Epithelial cell of prostate (primary cell): ENCODE measurements around the gene PBX3.

ENCODE experiments used
- DNase-seq: peaks from one replicate; pipeline ENCODE4 v3.0.0-alpha.2; 2011; ENCODE audit warnings: low read depth, low spot score
- H3K27ac ChIP-seq: fragments of 450-650 bp; 2 replicates; pipeline ENCODE4 v1.5.1; 2017; ENCODE audit warnings: mild to moderate bottlenecking

PBX3 gene

DNA sequence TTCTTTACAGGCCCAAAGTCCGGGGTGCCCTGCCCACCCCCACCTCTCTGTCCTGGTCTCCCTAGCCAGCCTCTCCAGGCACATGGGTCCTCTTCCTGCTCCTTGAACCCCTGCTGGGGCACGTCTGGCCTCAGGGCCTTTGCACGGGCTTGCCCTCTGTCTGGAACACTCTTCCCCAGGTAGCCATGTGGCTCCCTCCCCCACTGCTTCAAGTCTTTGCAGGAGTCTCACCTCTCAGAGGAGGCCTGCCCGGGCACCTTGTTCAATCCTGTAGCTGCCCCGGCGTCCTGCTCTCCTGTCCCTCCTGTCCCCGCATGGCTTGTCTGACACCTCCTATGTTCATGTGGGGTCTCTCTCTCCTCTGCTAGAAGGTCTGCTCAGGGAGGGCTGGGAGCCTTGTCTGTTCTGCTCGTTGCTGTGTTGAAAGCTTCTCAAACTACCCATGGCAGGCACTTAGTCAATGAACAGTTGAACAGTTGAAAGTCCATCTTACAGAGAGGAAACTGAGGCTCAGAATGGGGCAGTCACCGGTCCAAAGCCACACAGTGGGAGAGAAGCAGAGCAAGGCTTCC is 241.4 kb downstream of the PBX3 start:
- H3K27ac ChIP-seq = no peak overlapping the region
- no peak for DNase-seq

DNA sequence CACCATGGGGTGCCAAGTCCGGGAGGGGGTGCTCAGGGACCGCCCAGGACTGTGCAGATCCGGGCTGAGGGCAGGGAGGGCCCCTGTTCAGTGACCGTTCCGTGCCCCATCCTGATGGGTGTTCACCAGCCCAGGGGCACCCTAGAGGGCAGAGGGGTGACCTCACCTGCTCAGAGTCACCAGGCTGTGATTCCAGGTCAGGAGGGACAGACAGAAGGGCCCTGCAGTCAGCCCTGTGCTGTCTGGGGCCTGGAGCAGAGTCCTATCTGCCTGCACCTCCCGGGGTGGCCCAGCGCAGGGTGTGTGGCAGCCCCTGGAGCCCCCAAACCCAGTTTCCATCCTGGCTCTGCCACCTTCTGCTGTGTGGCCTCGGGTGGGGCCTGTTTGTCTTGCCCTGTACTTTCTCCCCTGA is 241.9 kb downstream of the PBX3 start:
- DNase-seq = no peak
- H3K27ac ChIP-seq = no peak overlapping the region

DNA sequence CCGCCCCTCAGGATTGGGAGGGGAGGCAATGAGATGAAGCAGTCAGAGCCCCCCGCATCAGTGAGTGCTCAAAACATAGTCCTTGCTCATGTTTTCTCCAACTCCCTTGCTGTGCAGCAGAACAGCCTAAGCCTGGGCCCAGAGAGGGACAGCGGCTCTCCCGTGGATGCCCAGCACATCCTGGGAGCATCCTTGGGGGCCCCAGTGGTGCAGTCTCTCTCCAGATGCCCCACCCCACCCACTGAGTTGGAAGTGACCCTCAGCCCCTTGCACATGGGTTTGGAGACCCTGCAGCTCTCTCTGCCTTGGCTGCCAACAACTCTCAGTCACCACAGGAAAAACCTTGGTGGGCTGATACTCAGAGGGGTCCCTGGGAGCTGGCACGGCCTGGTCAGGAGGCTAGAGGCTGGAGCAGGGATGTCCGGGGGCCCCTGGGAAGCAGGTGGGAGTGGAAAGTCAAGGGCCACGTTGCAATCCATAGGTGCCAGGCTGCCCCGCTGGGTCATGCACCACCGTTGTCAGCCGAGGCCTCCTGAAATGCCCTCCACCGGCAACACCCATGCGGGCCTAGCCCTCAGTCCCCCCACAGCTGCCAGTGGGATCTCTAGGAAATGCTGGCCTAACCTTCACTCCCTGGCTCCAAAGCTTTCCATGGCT is 242.5 kb downstream of the PBX3 start:
- DNase-seq = no peak

GRCh38 chr9:125990186-125990792 is 243.1 kb downstream of the PBX3 start:
- H3K27ac ChIP-seq = no peak overlapping the region
- no peak for DNase-seq

More for the DNA sequence above, 242.5 kb downstream of the PBX3 start:
- H3K27ac ChIP-seq = no peak overlapping the region

DNA sequence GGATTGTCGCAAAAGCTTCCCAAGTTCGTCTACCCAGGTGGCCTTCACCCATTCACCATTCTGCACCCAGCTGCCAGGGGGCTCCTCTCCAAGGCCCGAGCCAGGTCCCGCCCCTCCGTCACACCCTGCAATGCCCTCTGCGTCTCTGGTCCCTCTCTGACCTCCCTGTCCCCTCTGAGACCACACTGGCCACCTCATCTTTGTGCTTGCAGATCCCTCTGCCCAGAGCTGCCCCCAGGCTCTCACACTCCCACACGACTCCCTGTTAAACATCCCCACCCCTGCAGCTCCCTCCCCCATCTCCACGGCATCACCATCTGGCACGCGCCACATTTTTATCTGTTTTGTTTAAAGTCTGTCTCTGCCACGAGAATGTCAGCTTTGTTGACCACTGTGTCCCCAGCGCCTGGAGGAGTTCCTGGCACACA is 243.6 kb downstream of the PBX3 start:
- H3K27ac ChIP-seq = no peak overlapping the region
- no peak for DNase-seq

DNA sequence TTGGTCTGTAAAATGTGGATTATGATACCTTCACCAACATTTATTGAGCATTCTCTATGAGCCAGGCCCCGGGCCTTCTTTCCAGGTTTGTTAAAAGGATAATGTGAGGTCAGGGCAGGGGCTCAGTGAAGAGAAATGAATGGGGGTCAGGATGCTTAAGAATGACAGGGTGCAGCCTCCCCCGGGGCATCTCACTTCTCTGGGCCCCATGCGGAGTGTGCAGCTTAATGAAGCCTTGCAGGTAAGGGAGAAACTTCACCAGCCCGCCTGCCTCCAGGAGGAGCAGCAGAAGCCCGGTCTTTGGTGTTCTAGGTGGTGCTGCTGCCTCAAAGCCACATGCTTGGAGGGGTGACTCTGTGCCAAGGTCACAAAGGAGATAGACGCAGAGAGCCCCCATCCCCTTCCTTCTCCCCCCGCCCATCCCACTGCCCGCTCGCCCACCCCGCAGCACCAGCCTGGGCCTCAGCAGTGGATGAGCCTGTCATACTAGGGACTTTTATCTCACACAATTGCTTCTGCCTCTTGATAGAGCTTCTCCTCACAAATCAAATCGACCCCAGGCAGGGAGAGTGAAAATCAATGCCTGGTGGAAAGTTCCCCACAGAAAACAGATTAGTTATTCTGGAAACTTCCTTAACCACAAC is 244.8 kb downstream of the PBX3 start:
- no peak for DNase-seq
- no peak overlapping the region for H3K27ac ChIP-seq

DNA sequence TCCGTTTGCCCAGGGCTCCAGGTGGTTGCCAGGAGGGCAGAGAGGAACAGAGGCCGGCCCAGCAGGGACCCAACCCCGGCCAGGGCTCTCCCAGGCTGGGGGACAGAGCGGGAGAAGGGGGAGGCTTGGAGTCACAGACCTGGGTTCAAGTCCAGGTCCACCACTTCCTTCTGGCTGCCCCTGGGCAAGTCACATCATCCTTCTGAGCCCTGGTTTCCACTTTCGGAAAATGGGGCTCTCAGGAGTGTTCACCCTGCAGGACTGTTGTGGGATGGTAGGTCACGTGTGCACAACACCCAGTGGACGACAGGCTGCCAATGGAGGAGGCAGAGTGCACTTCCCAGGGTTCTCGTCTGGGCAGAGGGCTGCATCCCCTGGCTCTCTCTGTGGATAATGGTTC is 245.4 kb downstream of the PBX3 start:
- DNase-seq = no peak
- no peak overlapping the region for H3K27ac ChIP-seq

DNA sequence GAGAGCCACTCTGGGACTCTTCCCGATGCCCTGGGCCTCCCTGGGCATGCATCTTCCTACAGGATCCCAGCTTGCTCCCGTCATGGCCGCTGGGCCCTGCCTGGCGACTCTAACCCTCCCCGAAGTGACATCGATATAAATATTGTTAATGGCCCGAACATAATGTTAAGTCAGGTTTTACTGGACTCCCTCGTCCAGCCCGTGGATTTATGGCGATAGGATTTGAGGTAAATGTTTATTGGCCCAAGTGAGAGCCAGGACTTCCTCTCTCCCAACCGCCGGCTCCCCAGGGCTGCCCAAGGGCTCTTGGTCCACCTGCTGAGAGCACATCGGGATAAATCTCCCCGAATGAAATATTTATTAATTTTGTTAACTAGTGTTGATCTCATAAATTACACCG is 246.3 kb downstream of the PBX3 start:
- no peak for DNase-seq
- no peak overlapping the region for H3K27ac ChIP-seq

DNA sequence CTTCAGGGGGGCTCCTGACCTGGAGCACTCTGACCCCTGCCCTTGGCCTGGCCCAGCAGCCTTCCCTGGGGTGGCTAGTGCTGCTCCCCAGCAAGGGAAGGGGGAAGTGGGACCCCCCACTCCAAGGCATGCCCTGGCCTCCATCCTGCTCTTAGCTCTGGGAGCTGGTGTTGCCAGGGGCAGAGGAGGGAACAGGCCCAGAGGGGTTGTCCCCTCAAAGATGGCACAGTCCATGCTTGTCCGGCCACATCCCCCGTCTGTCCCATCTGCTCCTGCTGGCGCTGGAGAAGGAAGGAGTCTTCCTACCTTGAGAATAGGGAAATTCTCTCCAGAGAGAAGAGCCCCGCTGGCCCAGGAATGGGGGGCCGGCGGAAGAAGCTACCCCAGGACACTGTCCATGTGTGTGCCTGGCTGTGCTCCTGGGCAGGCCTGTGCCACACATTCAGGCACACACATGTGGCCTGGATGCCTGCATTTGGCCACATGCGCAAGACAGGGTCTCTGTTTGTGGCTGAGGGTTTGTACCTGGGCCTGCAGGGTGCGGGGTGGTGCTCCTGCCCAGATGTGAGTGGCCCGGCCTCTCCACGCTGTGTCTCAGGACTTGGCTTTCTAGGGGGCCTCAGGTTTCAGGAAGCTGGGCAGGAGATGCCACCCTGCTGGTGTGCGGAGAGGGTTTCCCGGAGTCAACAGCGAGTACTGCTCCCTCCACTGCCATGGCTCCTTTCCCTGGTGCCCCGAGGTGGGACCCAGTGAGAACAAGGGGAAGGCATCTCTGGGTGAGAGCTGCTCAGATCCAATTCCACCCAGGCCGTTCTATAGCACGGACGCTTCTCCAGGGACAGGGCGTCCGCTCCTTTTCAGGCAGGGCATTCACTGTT is 247.1 kb downstream of the PBX3 start:
- no peak overlapping the region for H3K27ac ChIP-seq
- no peak for DNase-seq

- H3K27ac ChIP-seq = no peak overlapping the region
- no peak for DNase-seq
Observed at GRCh38 chr9:125995006-125995405, 247.8 kb downstream of the PBX3 start.

GRCh38 chr9:125995706-125996105 is 248.5 kb downstream of the PBX3 start:
- DNase-seq = no peak
- H3K27ac ChIP-seq = no peak overlapping the region

DNA sequence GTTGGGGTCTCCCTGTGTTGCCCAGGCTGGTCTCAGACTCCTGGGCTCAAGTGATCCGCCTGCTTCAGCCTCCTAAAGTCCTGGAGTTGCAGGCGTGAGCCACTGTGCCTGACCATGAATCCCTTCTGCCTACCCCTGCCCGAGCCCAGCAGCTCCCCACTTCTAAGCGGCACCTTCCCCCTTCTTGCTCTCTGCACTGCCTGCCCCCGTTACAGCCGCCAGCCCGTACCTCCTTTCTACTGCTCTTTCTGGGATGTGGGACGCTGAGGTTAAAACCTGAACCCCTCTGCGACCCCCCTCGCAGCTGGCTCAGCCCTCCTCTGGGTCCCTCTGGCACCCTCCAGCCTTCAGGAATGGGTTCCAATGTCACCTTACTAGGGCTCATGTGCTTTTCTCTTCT is 249.6 kb downstream of the PBX3 start:
- H3K27ac ChIP-seq = no peak overlapping the region
- no peak for DNase-seq

DNA sequence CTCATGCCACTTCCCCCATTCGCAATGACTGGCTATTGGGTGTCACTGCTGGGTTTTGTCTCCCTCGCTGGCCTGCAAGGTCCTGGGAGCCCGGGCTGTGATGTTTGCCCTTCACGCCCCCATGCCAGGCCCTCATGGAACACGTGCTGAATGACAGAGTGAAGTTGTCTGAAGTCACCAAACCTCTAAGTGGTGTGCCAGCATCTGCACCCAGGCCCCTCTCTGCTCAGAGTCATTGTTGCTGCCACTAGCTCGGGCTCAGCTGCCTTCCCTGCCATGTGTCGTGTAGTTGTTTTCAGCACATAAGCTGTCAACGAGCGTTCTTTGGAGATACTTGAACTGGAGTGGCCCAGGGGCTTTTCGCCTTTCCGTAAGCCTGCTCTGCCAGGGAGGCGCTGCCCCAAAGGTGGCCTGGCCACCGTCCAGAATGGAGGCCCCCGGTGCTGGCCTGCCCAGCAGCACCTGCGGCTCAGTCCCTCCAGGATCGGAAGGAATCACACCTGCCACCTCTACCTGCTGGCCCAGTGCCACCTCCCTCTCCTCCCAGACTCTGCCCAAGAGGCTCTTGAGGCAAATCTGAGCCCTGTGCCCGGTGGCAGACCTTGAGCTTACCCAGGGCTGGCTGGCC is 250.1 kb downstream of the PBX3 start:
- DNase-seq = no peak
- H3K27ac ChIP-seq = no peak overlapping the region

GRCh38 chr9:125998837-125999503 is 251.8 kb downstream of the PBX3 start:
- no peak for DNase-seq

GRCh38 chr9:125999504-125999881 is 252.3 kb downstream of the PBX3 start:
- no peak overlapping the region for H3K27ac ChIP-seq

More at GRCh38 chr9:125998837-125999503, 251.8 kb downstream of the PBX3 start:
- no peak overlapping the region for H3K27ac ChIP-seq

DNA sequence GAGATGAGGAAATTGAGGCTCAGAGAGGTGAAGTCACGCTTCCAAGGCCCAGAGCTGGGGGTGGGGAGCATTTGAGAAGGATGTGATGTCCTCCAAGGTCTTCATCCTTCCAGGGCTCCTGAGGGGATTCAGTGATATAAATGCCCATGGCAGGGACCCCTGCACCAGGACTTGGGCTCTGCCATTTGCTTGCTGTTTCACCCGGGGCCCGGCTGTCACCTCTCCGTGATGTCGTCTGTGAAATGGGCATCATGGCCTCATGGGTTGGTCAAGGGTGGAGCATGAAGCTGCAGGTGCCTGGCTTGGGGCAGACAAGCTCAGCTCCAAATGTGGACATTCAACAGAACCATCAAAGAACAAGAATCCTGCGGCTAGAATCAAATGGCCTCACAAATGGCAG is 253.1 kb downstream of the PBX3 start:
- H3K27ac ChIP-seq = no peak overlapping the region
- DNase-seq = no peak

More at GRCh38 chr9:125999504-125999881, 252.3 kb downstream of the PBX3 start:
- DNase-seq = no peak

DNA sequence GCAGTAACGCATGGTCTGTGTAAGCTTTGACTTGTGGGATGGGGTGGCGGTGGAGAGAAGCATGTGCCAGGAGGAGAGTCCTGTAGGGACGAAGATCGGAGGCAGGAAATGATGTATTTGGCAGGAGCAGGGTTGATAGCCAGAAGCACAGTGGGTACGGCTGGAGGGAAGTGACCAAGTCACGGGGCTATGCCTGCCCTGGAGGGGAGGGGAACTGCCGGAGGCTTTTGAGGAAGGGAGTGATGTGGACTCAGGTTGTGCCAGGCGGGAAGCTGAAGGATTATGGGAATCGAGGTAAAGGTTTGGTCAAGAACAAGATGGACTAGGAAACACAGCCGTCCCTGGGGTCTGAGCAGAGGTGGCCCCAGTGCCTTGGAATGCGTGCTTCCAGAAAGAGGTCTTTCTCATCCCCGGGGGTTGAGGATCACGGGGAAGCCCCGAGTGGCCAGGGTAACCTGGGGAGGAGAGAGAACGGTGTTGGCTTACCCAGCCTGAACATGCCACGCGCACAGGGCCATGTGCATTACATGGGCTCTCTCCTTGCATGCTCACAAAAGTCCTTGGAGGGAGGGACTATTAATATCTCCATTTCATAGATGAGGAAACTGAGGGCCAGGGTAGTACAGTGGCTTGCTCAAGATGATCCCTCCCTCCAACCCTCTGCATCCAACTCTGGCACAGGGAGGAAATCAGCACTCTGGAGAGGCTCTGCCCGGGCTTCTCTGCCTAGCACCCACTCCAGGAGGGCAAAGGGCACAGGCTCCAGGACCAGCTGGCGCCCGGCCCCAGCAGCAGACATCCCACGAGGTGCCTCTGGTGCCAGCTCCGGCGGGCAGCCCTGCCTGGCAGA is 253.8 kb downstream of the PBX3 start:
- DNase-seq = no peak
- H3K27ac ChIP-seq = no peak overlapping the region

- H3K27ac ChIP-seq = no peak overlapping the region
- no peak for DNase-seq
Observed at GRCh38 chr9:126001581-126002225, 254.5 kb downstream of the PBX3 start.
